Gastroesophageal sphincter (tissue), 4 donors: ENCODE measurements around the gene IARS2. TPM values are rescaled to one million over a fixed set of nuclear protein-coding genes. Genes with fewer than 3 reads are reported as not detected.
A peak's percentile ranks its signal among the peaks of the same experiment; 100 is the strongest.

Experiments
- ATAC-seq: fragments of 150-250 bp; one replicate; pipeline ENCODE4 v1.9.1; 2016; ENCODE audit warnings: mild to moderate bottlenecking, moderate library complexity
- H3K27ac ChIP-seq, 4 donors: fragments of 200-600 bp; sonication (generic) in 3 of 4; 1 replicate in 3 of 4; 2 replicates in 1 of 4; pipeline ENCODE4 v1.5.1; 2016 to 2019
- H3K27me3 ChIP-seq: fragments of 200-600 bp; sonication (generic); one replicate; pipeline ENCODE4 v1.5.1; 2019
- H3K36me3 ChIP-seq, 2 donors: fragments of 200-600 bp; sonication (generic); one replicate each; pipeline ENCODE4 v1.5.1; 2019; ENCODE audit warnings: control low read depth in 1 of 2
- H3K4me1 ChIP-seq, 3 donors: fragments of 200-600 bp; sonication (generic); 1 replicate in 2 of 3; 2 replicates in 1 of 3; pipeline ENCODE4 v1.5.1; 2016 to 2019; ENCODE audit warnings: control low read depth in 2 of 3
- H3K4me3 ChIP-seq, 2 donors: fragments of 200-600 bp; sonication (generic); one replicate each; pipeline ENCODE4 v1.5.1; 2019; ENCODE audit warnings: mild to moderate bottlenecking in 1 of 2, moderate library complexity in 1 of 2
- H3K9me3 ChIP-seq, 3 donors: fragments of 200-600 bp; sonication (generic); one replicate each; pipeline ENCODE4 v1.5.1; 2017 to 2019; ENCODE audit warnings: control low read depth in 2 of 3
- EP300 ChIP-seq: sonication (generic); formaldehyde crosslinking; IDR thresholded peaks from one replicate; pipeline ENCODE4 v1.6.1; 2017; ENCODE audit warnings: antibody characterized with exemption, mild to moderate bottlenecking
- POLR2A ChIP-seq, 2 donors: fragments of 450-650 bp; IDR thresholded peaks; one replicate each; pipeline ENCODE4 v1.6.1; 2017; ENCODE audit warnings: antibody characterized with exemption in 2 of 2, mild to moderate bottlenecking in 2 of 2, moderate library complexity in 1 of 2
- POLR2AphosphoS5 ChIP-seq: sonication (generic); formaldehyde crosslinking; IDR thresholded peaks from one replicate; pipeline ENCODE4 v1.6.1; 2017; ENCODE audit warnings: antibody characterized with exemption
- WGBS, 2 donors: methylation state at CpG; one replicate each; pipeline ENCODE4 v1.1.5; 2018; ENCODE audit warnings: low coverage in 1 of 2; 5-methylcytosine and 5-hydroxymethylcytosine counted together
- total RNA-seq, 4 donors: library from RNA; depleted of rRNA; stranded (reverse); fragments of >200 nt; gene quantifications; one replicate each; pipeline ENCODE4 v1.1.0, GENCODE V29; 2016
- TF ChIP-seq, protein P1 (sequence below), 4 experiments: fragments of 200-600 bp in 2 of 4; fragments of 450-650 bp in 2 of 4; sonication (generic) in 1 of 4; IDR thresholded peaks; one replicate each; pipeline ENCODE4 v1.5.1; 2017 to 2019; ENCODE audit warnings: antibody characterized with exemption in 4 of 4, mild to moderate bottlenecking in 2 of 4, moderate library complexity in 2 of 4

The IARS2 gene
- total RNA-seq, 4 donors from 2014 or later: 48.9 to 89.7 (median 72.6) TPM

DNA sequence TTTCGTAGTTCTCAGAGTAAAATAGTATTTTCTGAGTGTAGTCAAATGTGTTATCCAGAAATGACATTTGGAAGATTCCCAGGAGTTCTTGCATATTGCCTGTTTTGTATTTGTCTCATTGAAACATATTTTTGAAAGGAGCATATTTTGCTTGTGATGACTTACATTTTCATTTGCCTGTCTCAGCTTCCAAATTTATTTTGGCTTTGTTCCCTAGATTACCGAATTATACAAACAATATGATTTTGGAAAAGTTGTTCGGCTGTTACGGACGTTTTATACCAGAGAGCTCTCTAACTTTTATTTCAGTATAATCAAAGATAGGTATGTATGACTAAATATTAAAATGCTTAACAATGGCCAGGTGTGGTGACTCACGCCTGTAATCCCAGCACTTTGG is 46.0 kb downstream of the IARS2 start:
- Histone ChIP-seq H3K27me3 (no peaks in the 10 kb centered on the region), H3K4me3 (no peak overlapping the region), H3K4me1 (no peaks in the 10 kb centered on the region), H3K27ac (no peak overlapping the region), H3K36me3 (peaks cover 0 to 88% of the 10 kb centered on the region in 2 donors), H3K9me3 (no peaks in the 10 kb centered on the region)
- ATAC-seq: no peak
- TF ChIP-seq, protein P1, sequence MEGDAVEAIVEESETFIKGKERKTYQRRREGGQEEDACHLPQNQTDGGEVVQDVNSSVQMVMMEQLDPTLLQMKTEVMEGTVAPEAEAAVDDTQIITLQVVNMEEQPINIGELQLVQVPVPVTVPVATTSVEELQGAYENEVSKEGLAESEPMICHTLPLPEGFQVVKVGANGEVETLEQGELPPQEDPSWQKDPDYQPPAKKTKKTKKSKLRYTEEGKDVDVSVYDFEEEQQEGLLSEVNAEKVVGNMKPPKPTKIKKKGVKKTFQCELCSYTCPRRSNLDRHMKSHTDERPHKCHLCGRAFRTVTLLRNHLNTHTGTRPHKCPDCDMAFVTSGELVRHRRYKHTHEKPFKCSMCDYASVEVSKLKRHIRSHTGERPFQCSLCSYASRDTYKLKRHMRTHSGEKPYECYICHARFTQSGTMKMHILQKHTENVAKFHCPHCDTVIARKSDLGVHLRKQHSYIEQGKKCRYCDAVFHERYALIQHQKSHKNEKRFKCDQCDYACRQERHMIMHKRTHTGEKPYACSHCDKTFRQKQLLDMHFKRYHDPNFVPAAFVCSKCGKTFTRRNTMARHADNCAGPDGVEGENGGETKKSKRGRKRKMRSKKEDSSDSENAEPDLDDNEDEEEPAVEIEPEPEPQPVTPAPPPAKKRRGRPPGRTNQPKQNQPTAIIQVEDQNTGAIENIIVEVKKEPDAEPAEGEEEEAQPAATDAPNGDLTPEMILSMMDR (IDR thresholded peaks at IDR 0.05): no peak
- TF ChIP-seq POLR2A (IDR thresholded peaks at IDR 0.05): no peak
- TF ChIP-seq EP300: no peak
- TF ChIP-seq POLR2AphosphoS5: no peak
- WGBS, 2 donors: 62 to 74% methylated on average over 6 of the region's 6 CpGs

DNA sequence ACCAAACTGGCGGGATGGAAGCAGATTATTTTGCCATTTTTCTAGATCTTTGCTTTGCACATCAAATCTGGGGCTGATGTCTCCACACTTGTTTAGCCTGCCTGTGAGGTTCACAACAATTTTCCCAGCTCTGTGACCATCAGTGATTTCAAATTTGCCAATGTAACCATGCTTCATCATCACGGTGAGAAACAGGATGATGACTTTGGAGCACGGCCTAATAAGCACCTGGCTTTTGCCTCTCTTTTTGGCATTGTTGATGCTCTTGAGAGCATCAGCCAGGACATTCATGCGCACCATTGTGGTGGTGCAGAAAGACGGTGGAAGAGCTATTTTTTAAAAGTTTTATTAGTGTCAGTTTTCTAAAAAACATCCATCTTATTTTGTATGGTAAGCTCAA is 50.1 kb downstream of the IARS2 start:
- H3K27ac ChIP-seq: no peak overlapping the region
- peaks cover 0 to 75% of the 10 kb centered on the region in 2 donors for H3K36me3 ChIP-seq
- no peak for ATAC-seq
- TF ChIP-seq EP300: no peak
- no peak for TF ChIP-seq POLR2A (IDR thresholded peaks at IDR 0.05)
- TF ChIP-seq, protein P1 (IDR thresholded peaks at IDR 0.05): no peak
- no peak for TF ChIP-seq POLR2AphosphoS5
- WGBS, 2 donors: 85 to 92% methylated on average over 5 of the region's 5 CpGs
- no peak overlapping the region for H3K4me3 ChIP-seq
- no peaks in the 10 kb centered on the region for H3K9me3 ChIP-seq
- H3K27me3 ChIP-seq: no peaks in the 10 kb centered on the region
- peaks cover 0 to 25% (median 0%) of the 10 kb centered on the region in 3 donors for H3K4me1 ChIP-seq

DNA sequence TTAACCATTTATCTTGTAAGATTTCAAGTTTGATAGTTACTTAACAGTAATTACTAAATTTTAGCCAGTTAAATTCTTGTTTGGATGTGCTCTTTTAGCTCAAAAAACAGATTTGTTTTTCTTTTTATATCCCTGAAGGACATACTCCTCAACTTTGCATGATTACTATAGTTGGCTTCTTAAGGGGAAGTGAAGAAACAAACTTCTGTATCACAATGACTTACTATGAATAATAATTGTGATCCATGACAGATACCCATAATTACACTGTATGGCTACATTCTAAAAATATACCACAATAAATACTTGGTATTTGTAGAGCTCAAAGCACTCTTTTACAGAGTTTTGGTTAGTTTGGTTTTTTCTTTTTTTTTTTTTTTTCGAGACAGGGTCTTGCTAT is 55.8 kb downstream of the IARS2 start:
- H3K36me3 ChIP-seq: peaks cover 0 to 54% of the 10 kb centered on the region in 2 donors
- WGBS, 2 donors: 75 to 83% methylated on average over 1 of the region's 1 CpG

DNA sequence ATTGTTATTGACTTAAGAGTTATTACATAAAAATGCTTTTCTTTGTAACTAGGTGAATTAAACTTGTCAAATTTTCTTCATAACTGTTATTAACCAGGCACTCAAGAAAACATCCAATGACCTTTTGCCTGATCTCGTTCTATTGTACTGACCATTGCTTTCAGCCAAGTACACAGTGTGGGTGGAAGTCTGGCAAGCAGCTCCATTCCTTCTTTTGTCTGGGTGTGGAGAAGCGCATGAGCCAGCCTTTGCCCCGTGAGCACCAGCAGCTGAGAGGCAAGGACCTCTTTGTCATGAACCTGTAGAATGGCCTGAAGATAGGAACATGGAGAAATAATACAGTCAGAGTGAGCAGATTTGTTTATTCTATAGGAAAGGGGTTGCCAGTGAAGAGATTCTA is 57.5 kb downstream of the IARS2 start:
- Histone ChIP-seq H3K9me3 (no peaks in the 10 kb centered on the region), H3K27ac (peak overlapping the region in 3 of 4 donors; percentile 2 to 57 (median 39)), H3K36me3 (peaks cover 0 to 57% of the 10 kb centered on the region in 2 donors), H3K4me1 (peaks cover 0 to 54% (median 5%) of the 10 kb centered on the region in 3 donors), H3K4me3 (no peak overlapping the region), H3K27me3 (no peaks in the 10 kb centered on the region)
- peak; percentile 46 for ATAC-seq
- TF ChIP-seq, protein P1 (IDR thresholded peaks at IDR 0.05): no peak
- TF ChIP-seq POLR2AphosphoS5: no peak
- TF ChIP-seq POLR2A (IDR thresholded peaks at IDR 0.05): no peak
- TF ChIP-seq EP300: no peak
- 3 to 26% methylated on average over 3 of the region's 3 CpGs for WGBS, 2 donors

More for the DNA sequence above, 55.8 kb downstream of the IARS2 start:
- no peak for ATAC-seq
- Histone ChIP-seq H3K4me1 (peaks cover 0 to 54% (median 5%) of the 10 kb centered on the region in 3 donors), H3K4me3 (no peak overlapping the region), H3K9me3 (no peaks in the 10 kb centered on the region), H3K27me3 (no peaks in the 10 kb centered on the region), H3K27ac (peak overlapping the region in 1 of 4 donors; percentile 65)
- TF ChIP-seq POLR2A (IDR thresholded peaks at IDR 0.05) (no peak), POLR2AphosphoS5 (no peak), EP300 (no peak)
- TF ChIP-seq, protein P1 (IDR thresholded peaks at IDR 0.05): no peak

DNA sequence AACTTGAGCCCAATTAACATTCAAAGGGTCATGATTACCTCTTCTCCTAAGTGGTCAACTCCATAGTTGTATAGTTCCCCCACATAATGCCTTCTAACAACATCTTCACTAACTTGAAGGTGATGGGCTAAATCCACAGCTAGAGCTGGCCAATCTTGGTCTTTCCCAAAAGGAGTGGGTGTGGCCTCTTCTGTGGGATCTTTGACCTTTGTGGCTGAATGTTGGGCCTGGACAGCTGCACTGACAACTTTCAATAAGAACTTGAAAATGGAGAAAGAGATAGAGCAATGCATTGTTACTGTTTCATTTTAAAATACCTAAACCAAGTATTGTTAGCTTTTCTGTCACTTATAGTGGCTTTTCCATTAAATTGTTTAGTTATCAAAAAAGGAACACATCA is 59.2 kb downstream of the IARS2 start:
- TF ChIP-seq POLR2AphosphoS5 (no peak), EP300 (no peak), POLR2A (IDR thresholded peaks at IDR 0.05) (no peak)
- TF ChIP-seq, protein P1 (IDR thresholded peaks at IDR 0.05): no peak
- peaks cover 0 to 63% of the 10 kb centered on the region in 2 donors for H3K36me3 ChIP-seq
- no peak overlapping the region for H3K27ac ChIP-seq
- no peak overlapping the region for H3K4me3 ChIP-seq
- ATAC-seq: no peak
- H3K9me3 ChIP-seq: no peaks in the 10 kb centered on the region
- H3K27me3 ChIP-seq: no peaks in the 10 kb centered on the region
- H3K4me1 ChIP-seq: peaks cover 0 to 38% (median 5%) of the 10 kb centered on the region in 3 donors
